Measurements from ENCODE around the gene TLE1. TPM values are rescaled to one million over a fixed set of nuclear protein-coding genes. Genes with fewer than 3 reads are reported as not detected.

TLE1 gene
- total and polyA plus RNA-seq, 2 donors (not counting 1 experiment from before 2014, with no cell fraction given): 33.5 to 80.3 TPM

DNA sequence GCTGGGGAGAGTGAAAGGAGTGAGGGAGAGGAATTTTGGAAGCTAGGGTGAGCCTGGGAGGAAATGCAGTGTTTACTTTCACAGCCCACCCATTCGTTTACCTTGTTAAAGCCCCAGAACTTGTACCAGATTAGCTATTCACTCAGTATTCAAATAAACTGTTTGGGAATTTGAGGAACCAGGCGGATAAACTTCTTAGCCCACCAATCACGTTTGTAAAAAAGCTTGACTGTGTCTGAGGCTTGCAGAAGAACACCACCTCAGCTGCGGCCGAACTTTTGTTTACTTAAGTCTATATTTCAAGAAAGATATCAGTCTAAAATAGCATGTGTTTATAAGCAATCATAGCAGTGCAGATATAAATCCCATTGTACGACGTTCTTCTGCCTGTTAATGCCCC lies 5.2 kb upstream of the TLE1 start:
- Histone ChIP-seq H3K9me3 (ENCODE audit: control extremely low read depth in 1 of 3, control insufficient read depth in 2 of 3, insufficient read depth in 1 of 3, low read length in 2 of 3) (peaks cover 0 to 6% (median 0%) of the 10 kb centered on the region in 3 donors), H2AFZ (ENCODE audit: insufficient read depth, low read depth, low read length, poor library complexity, severe bottlenecking) (no peak overlapping the region), H3K4me3 (ENCODE audit: control extremely low read depth in 1 of 5, extremely low read depth in 1 of 5, insufficient read depth in 1 of 5, low read depth in 2 of 5, low read length in 4 of 5) (no peak overlapping the region), H4K20me1 (ENCODE audit: control insufficient read depth, insufficient read depth, low read length, poor library complexity, severe bottlenecking) (no peaks in the 10 kb centered on the region), H3K4me2 (replicated peaks; ENCODE audit: low read depth, low read length, poor library complexity, severe bottlenecking) (no peak overlapping the region), H3K27me3 (replicated peaks in 1 of 4; ENCODE audit: control extremely low read depth in 1 of 4, control insufficient read depth in 3 of 4, insufficient read depth in 4 of 4, low read length in 3 of 4) (peaks cover 0 to 21% (median 4%) of the 10 kb centered on the region in 4 experiments), H3K36me3 (replicated peaks in 1 of 2; ENCODE audit: control extremely low read depth in 1 of 2, control insufficient read depth in 1 of 2, extremely low read depth in 1 of 2, insufficient read depth in 2 of 2, low read length in 1 of 2) (no peaks in the 10 kb centered on the region), H3K79me2 (ENCODE audit: control insufficient read depth, insufficient read depth, low read length) (no peaks in the 10 kb centered on the region), H3K9ac (ENCODE audit: low read length) (no peak overlapping the region), H3K27ac (ENCODE audit: low read length in 2 of 2) (no peak overlapping the region), H3K4me1 (ENCODE audit: control insufficient read depth in 2 of 2, insufficient read depth in 2 of 2, low read length in 2 of 2) (peaks cover 15 to 16% of the 10 kb centered on the region in 2 donors)
- 100% methylated on average over 1 of the region's 7 CpGs for WGBS (ENCODE audit: insufficient coverage)
- ChIA-PET POLR2A (no interaction called here), CTCF (no interaction called here)
- H3K4me3 Mint-ChIP-seq: no peak overlapping the region
- intact Hi-C loops (cut with micrococcal nuclease): no loop called here
- ATAC-seq (ENCODE audit: low read depth) (no peak), DNase-seq (no peak)
- no peaks in the 10 kb centered on the region for H3K9me3 Mint-ChIP-seq (ENCODE audit: insufficient read depth)
- peaks cover 23% of the 10 kb centered on the region for H3K4me1 Mint-ChIP-seq
- no peak overlapping the region for H3K27ac Mint-ChIP-seq
- TF ChIP-seq CTCF (IDR thresholded peaks at IDR 0.05) (no peak), EZH2 (IDR thresholded peaks at IDR 0.05; ENCODE audit: borderline replicate concordance, insufficient read depth, low read depth, low read length, poor library complexity, severe bottlenecking) (no peak)
- peaks cover 12% of the 10 kb centered on the region for H3K27me3 Mint-ChIP-seq

- POLR2A ChIA-PET: no interaction called here
- H3K27ac ChIP-seq (ENCODE audit: low read length in 2 of 2): no peak overlapping the region
- Mint-ChIP-seq H3K27me3 (peaks cover 12% of the 10 kb centered on the region), H3K4me3 (no peak overlapping the region), H3K27ac (no peak overlapping the region), H3K9me3 (ENCODE audit: insufficient read depth) (no peaks in the 10 kb centered on the region), H3K4me1 (peaks cover 23% of the 10 kb centered on the region)
- H3K79me2 ChIP-seq (ENCODE audit: control insufficient read depth, insufficient read depth, low read length): peaks cover 3% of the 10 kb centered on the region
- intact Hi-C loops (cut with micrococcal nuclease): no loop called here
- no peaks in the 10 kb centered on the region for H3K36me3 ChIP-seq (replicated peaks in 1 of 2; ENCODE audit: control extremely low read depth in 1 of 2, control insufficient read depth in 1 of 2, extremely low read depth in 1 of 2, insufficient read depth in 2 of 2, low read length in 1 of 2)
- no peak for ATAC-seq (ENCODE audit: low read depth)
- CTCF ChIA-PET: no interaction called here
- peaks cover 15 to 16% of the 10 kb centered on the region in 2 donors for H3K4me1 ChIP-seq (ENCODE audit: control insufficient read depth in 2 of 2, insufficient read depth in 2 of 2, low read length in 2 of 2)
- DNase-seq: no peak
- no peak overlapping the region for H2AFZ ChIP-seq (ENCODE audit: insufficient read depth, low read depth, low read length, poor library complexity, severe bottlenecking)
- no peak overlapping the region for H3K4me2 ChIP-seq (replicated peaks; ENCODE audit: low read depth, low read length, poor library complexity, severe bottlenecking)
- 100% methylated on average over 1 of the region's 6 CpGs for WGBS (ENCODE audit: insufficient coverage)
- H3K9ac ChIP-seq (ENCODE audit: low read length): no peak overlapping the region
- no peak overlapping the region for H3K4me3 ChIP-seq (ENCODE audit: control extremely low read depth in 1 of 5, extremely low read depth in 1 of 5, insufficient read depth in 1 of 5, low read depth in 2 of 5, low read length in 4 of 5)
- peaks cover 0 to 6% (median 0%) of the 10 kb centered on the region in 3 donors for H3K9me3 ChIP-seq (ENCODE audit: control extremely low read depth in 1 of 3, control insufficient read depth in 2 of 3, insufficient read depth in 1 of 3, low read length in 2 of 3)
- TF ChIP-seq CTCF (IDR thresholded peaks at IDR 0.05): no peak
- TF ChIP-seq EZH2 (IDR thresholded peaks at IDR 0.05; ENCODE audit: borderline replicate concordance, insufficient read depth, low read depth, low read length, poor library complexity, severe bottlenecking): no peak
- H3K27me3 ChIP-seq (replicated peaks in 1 of 4; ENCODE audit: control extremely low read depth in 1 of 4, control insufficient read depth in 3 of 4, insufficient read depth in 4 of 4, low read length in 3 of 4): peaks cover 0 to 21% (median 4%) of the 10 kb centered on the region in 4 experiments
- H4K20me1 ChIP-seq (ENCODE audit: control insufficient read depth, insufficient read depth, low read length, poor library complexity, severe bottlenecking): no peaks in the 10 kb centered on the region
Observed at GRCh38 chr9:81693671-81694378, 4.5 kb upstream of the TLE1 start.
